D721Med (cell line): ENCODE results near the gene ABCD1.

Experiments
- DNase-seq: peaks from one replicate; pipeline ENCODE4 v3.0.0; 2011; ENCODE audit warnings: low spot score; ENCODE audit not compliant: insufficient read length
- FAIRE-seq: peaks from 2 replicates; lab custom pipeline; 2011; peaks lifted over from hg19 to GRCh38; lab: Jason Lieb, UNC
- TF ChIP-seq, protein P1 (sequence below): IDR thresholded peaks from 2 replicates; pipeline ENCODE4 v1.5.1; 2012; ENCODE audit warnings: mild to moderate bottlenecking, control low read depth; ENCODE audit not compliant: insufficient read depth; ENCODE audit errors: missing control alignments

ABCD1 gene

DNA sequence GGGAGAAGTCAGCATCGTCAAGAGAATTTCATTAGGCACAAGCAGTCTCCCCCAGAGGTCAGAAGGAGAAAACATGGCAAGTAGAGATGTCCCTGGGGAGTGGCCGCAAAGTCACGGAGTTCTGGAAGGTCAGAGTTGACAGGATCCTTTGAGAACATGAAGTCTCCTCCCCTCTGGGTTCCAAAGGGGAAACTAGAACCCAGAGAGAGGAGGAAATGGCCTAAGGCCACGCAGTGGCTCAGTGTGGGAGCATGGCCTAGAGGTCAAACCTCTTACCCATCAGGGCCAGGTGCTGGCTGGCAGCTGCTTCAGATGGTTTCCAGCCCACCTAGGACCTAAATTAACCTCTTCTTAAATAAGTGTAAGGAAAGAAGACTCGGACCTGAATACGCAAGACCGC is 68.6 kb downstream of the ABCD1 start:
- FAIRE-seq: no peak
- TF ChIP-seq, protein P1, sequence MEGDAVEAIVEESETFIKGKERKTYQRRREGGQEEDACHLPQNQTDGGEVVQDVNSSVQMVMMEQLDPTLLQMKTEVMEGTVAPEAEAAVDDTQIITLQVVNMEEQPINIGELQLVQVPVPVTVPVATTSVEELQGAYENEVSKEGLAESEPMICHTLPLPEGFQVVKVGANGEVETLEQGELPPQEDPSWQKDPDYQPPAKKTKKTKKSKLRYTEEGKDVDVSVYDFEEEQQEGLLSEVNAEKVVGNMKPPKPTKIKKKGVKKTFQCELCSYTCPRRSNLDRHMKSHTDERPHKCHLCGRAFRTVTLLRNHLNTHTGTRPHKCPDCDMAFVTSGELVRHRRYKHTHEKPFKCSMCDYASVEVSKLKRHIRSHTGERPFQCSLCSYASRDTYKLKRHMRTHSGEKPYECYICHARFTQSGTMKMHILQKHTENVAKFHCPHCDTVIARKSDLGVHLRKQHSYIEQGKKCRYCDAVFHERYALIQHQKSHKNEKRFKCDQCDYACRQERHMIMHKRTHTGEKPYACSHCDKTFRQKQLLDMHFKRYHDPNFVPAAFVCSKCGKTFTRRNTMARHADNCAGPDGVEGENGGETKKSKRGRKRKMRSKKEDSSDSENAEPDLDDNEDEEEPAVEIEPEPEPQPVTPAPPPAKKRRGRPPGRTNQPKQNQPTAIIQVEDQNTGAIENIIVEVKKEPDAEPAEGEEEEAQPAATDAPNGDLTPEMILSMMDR: no peak
- no peak for DNase-seq
